H1 (cell line): ENCODE measurements around the gene FADS6. TPM values are rescaled to one million over a fixed set of nuclear protein-coding genes. Genes with fewer than 3 reads are reported as not detected.

Source experiments
- BRCA1 ChIP-seq: IDR thresholded peaks from 2 replicates; pipeline ENCODE4 v1.6.1; 2012; ENCODE audit warnings: low read depth, low read length, improper control_type of control experiment
- polyA plus RNA-seq, 7 experiments: library from polyadenylated mRNA; depleted of rRNA in 3 of 7; stranded (reverse) in 5 of 7; unstranded in 2 of 7; fragments of >200 nt in 5 of 7; fragments of 200-250 nt in 2 of 7; gene quantifications; 1 replicate in 5 of 7; 2 replicates in 1 of 7; 4 replicates in 1 of 7; pipeline versions ENCODE4 v1.2.1 to v1.2.3, GENCODE V29; 2011 to 2013; ENCODE audit warnings: missing spikeins in 2 of 7, mixed read lengths in 2 of 7
- total RNA-seq: library from RNA; stranded (reverse); fragmentation: NEBNext Ultra II Directional; extraction: Animal tissue kit (Norgen Biotek cat#: 25700); gene quantifications from 2 replicates; pipeline ENCODE4 v1.2.1, GENCODE V29; 2021
- TF ChIP-seq, protein P1 (sequence below): IDR thresholded peaks from 2 replicates; pipeline ENCODE4 v1.6.1; 2011; ENCODE audit warnings: low read length, improper control_type of control experiment
- TF ChIP-seq, protein P2 (sequence below): IDR thresholded peaks from 2 replicates; pipeline ENCODE4 v1.6.1; 2011; ENCODE audit warnings: low read depth, mild to moderate bottlenecking, low read length; ENCODE audit not compliant: insufficient read depth

FADS6 gene
- total and polyA plus RNA-seq, 2 of the 8 experiments (the other 6 are each of a cell fraction or from before 2014, with no cell fraction given), result 0.56 to 2.5 TPM

DNA sequence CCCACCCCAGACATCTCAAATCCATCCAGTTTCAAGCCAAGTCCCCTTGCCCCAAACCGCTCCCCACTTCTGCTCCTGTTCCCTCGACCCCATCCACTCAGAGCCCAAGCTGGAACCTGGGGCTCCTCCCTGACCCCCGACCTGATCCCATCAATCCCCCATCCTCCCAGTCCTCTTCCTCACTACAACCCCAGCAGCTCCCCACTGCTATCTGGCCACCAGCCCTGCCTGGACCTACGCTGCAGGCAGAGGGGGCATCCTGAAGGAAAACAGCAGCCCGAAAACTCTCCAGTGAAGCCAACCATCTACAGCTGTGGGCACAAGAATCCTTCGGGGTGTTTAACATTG lies 24.6 kb downstream of the FADS6 start (continued):
- TF ChIP-seq, protein P1, sequence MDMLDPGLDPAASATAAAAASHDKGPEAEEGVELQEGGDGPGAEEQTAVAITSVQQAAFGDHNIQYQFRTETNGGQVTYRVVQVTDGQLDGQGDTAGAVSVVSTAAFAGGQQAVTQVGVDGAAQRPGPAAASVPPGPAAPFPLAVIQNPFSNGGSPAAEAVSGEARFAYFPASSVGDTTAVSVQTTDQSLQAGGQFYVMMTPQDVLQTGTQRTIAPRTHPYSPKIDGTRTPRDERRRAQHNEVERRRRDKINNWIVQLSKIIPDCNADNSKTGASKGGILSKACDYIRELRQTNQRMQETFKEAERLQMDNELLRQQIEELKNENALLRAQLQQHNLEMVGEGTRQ, result no peak
- no peak for TF ChIP-seq BRCA1
- TF ChIP-seq, protein P2, sequence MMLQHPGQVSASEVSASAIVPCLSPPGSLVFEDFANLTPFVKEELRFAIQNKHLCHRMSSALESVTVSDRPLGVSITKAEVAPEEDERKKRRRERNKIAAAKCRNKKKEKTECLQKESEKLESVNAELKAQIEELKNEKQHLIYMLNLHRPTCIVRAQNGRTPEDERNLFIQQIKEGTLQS, result no peak
